Measurements from ENCODE around the gene GRM7.

Gene GRM7

DNA sequence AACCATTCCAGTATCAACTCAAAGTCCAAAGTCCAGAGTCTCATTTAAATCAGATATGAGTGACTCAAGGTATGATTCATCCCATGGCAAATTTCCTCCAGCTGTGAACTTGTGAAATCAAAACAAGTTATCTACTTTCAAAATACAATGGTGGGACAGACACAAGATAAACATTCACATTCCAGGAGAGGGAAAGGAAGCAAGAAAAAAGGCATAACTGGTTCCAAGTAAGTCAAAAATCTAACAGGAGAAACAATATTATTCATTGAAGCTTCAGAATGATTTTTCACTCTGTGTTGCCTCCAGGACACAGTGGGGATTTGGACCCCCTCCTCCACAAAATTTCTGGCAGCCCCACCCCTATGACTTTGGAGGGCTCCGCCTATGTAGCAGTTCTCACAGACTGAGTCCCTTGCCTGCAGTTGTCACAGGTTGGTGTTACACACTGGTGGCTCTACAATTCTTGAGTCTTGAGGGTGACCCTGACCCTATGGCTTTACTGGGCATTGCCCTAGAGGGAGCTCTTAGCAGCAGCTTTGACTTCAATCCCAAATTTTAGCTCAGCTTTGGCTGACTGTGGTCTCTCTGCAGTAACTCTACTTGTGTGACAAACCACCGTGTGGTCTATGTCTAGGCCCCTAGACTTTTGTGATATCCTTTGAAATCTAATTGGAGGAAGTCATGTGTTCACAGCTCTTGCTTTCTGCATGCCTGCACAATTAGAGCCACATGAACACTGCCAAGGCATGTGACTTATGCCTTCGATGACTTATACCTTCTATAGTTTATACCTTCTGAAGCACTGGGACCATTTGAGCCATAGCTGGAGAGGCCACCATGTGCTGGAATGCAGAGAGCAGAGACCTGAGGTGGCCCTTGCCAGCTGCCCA, 644.2 kb downstream of the GRM7 start:
- peak; percentile 36 for DNase-seq (ENCODE audit: low read depth)

DNA sequence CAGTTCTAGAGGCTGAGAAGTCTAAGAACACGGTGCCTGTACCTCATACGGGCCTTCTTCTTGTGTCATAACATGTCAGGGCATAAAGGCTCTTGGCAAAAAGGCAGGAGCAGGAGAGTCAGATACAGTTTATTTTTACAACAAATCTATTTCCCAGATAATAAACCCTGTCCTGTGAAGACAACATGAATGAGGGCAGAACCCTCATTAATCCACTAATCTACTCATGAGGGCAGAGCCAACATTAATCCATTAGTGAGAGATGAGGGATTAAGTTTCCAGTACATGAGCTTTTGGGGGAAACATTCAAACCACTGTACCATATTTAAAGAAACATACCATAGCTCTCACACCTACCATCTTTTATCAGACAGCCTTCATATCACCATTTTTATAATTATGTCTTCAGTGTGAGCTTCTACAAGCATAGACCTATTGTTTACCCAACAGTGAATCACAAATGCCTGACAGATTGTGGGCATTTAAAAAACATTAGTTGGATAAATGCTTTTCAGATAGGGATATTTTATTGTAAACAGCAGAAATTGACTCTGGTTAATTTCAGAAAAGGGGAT, 645.8 kb downstream of the GRM7 start:
- DNase-seq (ENCODE audit: low read depth), result no peak

DNA sequence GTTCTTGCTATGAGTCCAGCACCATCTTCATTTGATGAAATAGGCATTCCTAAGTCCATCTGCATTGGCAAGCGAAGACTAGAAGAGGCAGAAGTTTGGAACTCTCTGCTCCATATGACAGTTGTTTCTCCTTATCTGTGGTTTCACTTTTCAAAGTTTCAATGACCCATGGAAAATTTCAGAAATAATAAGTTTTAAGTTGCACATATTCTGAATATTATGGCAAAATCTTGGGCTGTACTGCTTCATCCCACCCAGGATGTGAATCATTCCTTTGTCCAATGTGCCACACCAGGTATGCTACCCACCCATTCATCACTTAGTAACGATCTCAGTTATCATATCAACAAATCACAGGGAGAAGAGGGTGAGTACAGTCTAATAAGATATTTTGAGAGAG, 647.9 kb downstream of the GRM7 start:
- DNase-seq (ENCODE audit: low read depth), result no peak

DNA sequence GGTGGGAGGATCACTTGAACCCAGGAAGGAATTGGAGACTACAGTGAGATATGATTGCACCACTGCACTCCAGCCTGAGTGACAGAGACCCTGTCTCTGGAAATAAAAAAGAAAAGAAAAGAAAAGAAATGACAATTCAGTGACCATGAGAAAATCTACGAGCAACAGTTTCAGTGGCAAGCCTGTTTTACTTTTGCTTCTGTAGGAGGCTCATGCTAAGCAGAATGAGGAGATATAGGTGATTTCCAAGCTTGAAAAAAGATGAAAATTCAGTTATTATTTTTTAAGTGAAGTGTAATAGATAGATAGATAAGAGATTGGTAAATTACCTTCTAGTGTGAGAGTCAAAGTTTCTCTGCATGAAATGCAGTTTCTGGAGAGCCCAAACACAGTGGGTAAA, 651.1 kb downstream of the GRM7 start:
- no peak for DNase-seq (ENCODE audit: low read depth)

DNA sequence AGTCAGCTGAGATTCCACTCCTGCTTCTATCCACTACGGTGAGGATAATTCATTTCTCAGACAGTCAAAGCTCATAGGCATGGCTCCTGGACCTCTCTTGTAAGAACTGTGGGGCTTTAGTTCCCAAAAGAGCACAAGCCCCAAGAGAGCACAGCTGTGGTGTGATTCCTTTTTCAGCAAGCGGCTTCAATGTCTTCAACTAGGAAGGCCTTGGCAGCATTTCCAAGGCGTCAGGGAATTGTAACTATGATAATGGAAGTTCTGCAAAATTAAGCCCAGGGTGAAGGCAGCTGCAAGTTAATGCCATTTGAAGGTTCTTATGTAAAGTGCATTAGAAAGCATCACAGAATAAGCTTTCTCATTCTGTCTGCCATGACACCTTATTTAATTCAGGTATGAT, 657.1 kb downstream of the GRM7 start:
- no peak for DNase-seq (ENCODE audit: low read depth)

DNA sequence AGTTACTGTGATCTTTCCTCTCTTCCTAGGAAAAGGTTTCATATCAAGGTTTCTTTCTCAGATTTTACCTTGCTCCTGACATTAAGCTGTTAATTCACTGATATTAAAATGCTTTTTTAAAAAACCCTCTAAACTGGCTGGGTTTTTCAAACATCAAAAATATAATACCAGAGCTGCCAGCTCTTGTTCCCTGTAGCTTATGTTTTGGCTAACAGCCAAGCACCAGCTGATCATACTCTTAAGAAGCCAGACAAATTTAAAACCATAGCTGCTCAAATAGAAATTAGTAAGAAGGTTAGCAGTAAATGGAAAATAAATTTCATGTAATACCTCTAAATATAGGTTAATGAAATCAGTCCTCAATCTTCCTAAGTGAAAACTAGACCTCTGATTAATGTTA, 657.5 kb downstream of the GRM7 start:
- DNase-seq (ENCODE audit: low read depth), result no peak

DNA sequence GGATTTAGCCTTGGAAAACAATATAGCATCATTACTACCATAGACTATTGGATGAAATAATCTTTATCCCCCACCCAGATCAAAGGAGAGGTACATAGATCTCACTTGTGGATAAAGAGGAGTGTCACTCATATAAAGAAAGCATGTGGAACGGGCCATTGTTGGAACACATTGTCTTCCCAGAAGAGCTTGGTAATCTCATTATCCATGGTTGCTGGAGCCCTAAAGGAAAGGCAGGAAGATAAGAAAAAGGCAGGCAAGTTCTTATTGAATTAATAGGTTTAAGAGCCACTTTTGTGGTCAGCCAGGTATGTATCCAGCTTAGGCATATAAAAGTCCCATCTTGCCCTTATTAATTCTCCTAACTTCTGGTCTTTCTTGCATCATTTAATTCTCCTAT, 659.1 kb downstream of the GRM7 start:
- no peak for DNase-seq (ENCODE audit: low read depth)

DNA sequence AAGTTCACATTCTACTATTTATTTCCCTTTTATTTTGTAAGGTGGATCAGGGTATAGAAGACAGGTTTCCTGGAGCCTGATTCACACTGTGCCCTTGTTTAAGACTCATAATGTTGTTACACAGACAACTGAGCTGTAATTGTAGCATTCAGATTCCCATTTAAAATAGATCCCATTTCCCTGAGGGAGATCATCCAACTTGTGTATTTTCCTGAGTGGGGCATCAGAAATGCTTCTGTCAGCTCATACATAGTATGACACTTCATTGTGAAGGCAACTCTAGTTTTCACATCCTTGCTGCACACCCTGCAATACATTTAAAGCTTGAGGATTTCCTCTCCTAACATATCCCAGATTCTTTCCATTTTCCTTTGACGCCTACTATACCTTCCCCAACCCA, 659.7 kb downstream of the GRM7 start:
- no peak for DNase-seq (ENCODE audit: low read depth)

DNA sequence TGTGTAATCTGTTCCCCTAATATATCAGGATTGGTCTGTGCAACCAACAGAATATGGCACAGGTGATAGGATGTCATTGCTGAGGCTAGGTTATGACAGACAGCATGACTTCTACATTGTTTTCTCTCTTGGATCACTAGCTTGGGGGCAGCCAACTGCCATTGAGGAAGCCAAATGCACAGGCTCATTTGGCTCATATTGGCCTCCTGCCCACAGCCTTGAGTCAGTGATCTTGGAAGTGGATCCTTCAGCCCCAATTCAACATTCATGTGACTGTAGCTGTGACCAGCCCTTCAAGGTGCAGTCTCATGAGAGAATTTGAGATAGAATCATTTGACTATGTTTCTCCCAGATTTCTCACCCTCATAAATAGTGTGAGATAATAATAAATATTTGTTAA, 675.6 kb downstream of the GRM7 start:
- no peak for DNase-seq (ENCODE audit: low read depth)

DNA sequence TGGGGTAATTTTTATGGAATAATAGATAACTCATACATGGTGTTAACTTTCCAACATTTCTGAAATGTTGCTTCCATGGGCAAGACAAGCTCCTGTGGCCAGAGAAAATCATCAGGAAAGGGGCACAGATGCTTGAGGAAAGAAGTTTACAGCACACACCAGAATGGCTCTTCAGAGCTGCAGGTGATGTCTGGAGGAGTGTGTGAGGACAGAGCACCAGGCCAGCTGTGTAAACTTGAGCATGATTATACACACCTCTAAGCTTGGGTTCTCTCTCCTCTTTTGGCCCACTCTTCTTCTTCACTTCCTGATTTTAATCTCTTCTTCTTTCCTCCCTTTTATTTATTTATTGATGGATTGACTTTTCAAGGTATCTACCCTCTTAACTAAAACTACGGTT, 676.0 kb downstream of the GRM7 start:
- DNase-seq (ENCODE audit: low read depth), result no peak

DNA sequence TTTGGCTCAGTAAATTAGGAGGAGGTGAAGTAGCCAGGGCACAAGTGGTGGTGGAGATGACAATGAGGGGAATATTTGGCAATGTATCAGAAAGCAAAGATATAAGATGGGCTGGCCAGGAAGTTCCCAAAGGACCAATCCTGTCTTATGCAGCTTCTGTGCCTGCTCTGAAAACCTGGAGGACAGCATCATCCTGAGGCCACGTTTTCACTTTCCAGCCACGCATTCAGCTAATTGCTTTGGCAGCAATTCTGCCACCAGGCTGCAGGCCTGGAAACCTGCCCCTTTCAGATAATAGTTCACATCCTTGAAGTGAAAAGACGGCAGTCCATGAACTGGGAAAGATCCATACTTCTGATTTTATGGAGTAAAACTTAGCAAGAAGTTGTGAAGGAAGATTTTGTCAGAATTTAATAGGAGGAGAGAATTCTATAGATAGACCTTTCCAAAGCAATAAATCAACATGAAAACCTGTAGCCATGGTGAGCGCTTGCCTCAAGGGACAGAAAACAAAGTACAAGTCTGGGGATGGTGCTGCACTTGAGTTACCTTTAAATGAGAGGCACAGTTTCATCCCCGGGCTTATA, 682.5 kb downstream of the GRM7 start:
- DNase-seq (ENCODE audit: low read depth), result no peak

DNA sequence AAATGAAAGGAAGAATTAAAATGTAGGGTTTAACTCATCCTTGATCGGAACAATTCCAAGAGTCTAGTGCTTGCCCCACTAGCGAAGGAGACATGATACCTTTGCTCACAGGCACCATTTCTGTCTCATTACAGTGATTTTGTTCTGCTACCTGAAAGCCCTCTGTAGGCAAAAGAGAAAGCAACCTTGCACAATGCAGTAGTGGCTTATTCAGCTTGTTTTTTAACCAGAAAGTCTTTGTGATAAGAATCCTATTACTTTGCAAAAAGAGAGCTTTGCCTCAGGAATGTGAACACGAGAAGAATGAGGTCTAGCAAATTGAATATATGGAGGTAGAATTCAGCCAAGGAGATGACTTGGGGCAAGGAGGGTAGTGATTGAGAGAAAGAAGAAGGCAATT, 684.4 kb downstream of the GRM7 start:
- no peak for DNase-seq (ENCODE audit: low read depth)

DNA sequence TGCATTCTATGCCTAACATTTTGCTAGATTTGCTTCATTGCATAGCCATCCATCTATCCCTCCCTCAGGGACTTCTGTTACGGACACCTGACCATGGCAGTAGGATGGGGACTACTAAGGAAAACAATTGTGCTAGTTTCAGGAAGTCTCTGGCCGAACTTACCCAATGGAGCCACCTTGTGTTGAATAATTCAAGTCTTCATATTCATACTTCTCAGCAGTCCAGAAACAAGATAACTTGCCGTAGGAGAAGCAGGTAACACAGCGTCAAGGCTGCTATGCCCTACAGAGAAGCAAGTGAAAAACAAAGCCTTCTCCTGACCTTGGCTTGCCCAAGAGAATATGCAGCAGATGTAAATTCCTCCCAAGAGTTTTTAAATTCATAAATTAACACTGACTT, 685.3 kb downstream of the GRM7 start:
- DNase-seq (ENCODE audit: low read depth), result no peak

DNA sequence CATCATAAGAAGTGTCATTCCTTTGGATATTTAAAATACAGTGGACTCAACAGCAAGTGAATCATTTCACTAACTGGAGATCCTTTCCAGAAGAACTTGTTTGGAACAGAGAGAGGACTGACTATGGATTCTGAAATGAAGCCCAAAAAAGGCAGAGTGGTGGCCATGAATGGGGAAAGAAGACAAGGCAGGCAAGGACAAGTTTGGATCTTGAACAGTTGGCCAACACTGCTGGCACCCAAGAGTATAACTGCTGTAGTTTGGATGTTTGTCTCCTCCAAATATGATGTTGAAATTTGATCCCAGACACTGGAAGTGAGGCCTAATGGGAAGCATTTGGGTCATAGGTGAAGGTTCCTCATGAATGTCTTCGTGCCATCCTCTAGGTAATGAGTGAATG, 686.9 kb downstream of the GRM7 start:
- DNase-seq (ENCODE audit: low read depth), result no peak

DNA sequence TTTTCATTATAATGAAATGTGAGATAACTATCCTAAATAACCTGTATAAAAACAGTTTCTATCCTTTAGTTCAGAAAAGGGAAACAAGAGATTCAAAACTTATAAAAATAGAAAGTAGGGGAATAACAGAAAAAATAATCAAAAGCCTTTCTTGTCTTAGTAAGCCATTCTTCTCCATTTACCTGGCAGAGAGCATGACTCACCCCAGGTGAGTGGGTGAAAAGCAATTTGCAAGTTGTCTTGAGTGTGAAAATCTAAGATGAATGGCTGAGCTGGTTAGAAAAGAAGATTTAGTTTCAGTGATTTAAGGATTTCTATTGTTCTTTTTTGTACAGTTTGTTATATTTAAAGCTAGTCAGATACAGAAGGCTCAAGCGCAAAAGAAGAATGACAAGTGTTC, 702.0 kb downstream of the GRM7 start:
- no peak for DNase-seq (ENCODE audit: low read depth)

DNA sequence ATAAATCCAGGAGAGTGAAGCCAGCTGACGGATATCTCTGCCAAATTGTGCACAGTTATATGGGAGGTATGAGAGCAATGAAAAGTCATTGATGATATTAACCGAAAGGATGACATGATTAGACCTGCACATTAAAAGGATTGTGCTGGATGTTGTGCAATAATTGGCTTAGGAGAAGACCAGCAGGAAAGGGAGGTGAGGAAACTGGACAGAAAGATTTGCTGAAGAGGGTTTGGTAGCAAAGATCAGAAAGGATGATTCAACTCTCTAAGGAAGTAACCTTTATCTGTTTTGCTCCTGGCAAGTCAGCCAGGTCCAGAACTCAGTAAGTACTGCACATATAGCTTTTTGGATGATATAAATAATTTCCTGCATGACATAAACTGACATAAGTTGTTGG, 704.7 kb downstream of the GRM7 start:
- no peak for DNase-seq (ENCODE audit: low read depth)

DNA sequence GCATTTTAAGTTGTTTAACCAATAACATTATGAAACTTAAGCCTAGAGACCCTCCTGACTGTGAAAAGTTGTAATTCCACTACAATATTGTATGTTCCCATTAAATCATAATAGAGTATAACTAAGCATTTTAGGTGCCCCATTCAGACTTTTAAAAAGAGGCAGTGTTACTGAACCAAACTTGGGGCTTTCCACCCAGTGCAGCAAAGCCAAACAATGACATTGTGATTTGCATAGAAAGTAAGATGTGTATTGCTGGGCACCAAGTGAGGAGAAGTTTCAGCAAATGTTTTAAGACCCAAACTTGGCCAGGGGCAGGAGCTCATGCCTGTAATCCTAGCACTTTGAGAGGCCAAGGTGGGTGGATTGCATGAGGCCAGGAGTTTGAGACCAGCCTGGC, 706.2 kb downstream of the GRM7 start:
- no peak for DNase-seq (ENCODE audit: low read depth)

DNA sequence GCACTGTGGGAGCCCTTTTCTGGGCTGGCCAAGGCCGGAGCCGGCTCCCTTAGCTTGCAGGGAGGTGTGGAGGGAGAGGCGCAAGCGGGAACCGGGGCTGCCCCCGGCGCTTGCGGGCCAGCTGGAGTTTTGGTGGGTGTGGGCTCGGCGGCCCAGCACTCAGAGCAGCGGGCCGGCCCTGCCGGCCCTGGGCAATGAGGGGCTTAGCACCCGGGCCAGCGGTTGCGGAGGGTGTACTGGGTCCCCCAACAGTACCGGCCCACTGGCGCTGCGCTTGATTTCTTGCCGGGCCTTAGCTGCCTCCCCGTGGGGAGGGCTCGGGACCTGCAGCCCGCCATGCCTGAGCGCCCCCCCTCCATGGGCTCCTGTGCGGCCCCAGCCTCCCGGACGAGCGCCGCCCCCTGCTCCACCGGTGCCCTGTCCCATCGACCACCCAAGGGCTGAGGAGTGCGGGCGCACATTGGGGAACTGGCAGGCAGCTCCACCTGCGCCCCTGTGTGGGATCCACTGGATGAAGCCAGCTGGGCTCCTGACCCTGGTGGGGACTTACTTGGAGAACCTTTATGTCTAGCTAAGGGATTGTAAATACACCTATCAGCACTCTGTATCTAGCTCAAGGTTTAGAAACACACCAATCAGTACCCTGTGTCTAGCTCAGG, 707.7 kb downstream of the GRM7 start:
- no peak for DNase-seq (ENCODE audit: low read depth)

DNA sequence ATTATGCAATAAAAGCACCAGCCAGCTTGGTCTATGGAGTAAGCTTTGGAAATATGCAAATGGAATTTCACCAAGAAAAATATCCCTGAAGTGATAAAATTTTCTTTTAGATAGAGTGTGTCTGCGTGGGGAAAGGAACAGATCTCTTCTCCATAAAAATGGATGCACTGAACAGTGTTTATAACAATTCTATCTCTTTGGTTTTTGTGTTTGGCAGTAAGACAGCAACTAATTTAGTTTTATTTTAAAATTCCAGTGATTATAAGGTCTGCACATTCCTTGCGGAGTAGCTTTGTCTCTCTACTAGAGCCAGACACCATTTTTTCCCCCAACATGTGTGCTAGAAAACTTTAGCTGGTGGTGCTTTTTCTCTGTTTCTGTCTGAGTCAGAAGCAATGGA, 712.4 kb downstream of the GRM7 start:
- DNase-seq (ENCODE audit: low read depth), result no peak

DNA sequence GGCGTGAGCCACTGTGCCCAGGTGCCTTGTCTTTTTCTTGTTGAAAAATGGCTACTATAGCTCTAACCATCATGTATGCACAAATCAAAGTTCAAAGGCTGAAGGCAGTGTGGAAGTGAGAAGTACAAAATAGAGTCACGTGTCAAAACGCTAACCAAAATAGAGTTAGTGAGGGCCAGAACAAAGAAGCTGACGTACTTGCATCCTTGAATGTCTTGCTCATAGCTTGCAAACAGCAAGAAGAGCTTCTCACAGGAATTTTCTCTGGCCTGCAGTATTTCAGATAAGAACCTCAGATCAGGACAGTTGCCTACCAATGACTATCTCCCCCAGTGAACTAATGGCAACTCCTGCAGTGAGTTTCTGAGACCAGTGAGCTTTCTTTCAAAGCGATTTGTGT, 713.5 kb downstream of the GRM7 start:
- no peak for DNase-seq (ENCODE audit: low read depth)

DNA sequence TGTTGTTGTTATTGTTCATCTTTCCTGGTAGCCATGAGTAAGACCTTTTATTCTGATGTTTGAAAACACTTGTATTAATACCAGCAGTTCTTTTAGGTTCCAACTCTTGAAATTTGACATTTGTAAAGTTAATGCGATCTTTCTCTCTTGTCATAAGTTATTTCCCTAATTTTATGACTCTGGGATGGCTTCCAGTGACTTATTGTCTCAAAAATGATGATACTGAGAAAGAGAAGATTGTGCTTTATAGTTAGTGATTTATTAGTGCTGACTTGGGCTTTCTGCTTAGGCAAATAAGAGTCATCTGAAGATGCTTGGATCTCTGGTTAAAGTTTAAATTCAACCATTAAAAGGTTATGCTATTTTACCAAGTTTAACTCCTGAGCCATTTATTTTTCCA, 715.2 kb downstream of the GRM7 start:
- no peak for DNase-seq (ENCODE audit: low read depth)

DNA sequence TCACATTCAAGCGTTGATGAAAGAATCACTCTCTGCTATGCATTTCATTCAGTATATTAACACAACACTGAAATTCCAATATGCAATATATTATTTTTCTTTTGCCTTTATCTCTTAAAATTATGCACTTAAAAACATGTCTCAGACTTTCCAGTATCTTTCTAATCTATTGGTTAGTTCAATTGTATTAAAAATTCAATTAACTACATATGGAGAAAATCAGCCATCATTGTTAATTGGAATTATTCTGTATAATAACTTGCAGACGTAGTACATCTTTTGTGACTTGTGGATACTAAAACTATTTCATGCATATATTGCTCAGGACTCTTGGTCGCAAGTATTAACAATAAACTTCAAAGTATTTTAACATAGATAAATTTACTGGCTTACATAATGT, 715.6 kb downstream of the GRM7 start:
- no peak for DNase-seq (ENCODE audit: low read depth)

DNA sequence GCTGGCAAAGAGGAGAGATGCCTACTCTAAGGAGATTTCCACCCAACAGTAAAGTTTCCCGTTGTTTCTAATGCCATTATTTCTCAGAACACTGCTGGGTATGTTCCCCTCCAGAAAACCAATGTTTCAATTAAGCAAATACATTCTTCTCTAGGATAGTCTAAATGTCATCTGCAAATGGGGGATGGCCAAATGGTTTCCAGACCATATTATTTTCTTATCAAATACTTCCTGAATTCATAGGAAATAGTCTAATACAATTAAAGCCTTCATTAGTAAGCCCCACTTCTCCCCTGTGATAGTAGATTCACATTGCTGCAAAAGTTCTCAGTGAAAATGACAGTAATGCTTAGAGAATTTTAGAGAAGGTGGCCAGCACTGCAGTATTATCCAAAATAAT, 716.6 kb downstream of the GRM7 start:
- DNase-seq (ENCODE audit: low read depth), result no peak

All from stromal cell of bone marrow (primary cell).